Heart left ventricle (tissue), 13 donors: ENCODE data around the gene CEACAM8.

Experiments
- CTCF ChIP-seq, 12 donors: fragments of 200-600 bp; sonication (generic) in 4 of 12; IDR thresholded peaks; one replicate each; pipeline versions ENCODE4 v1.5.0 to v1.8.0; 2018 to 2022; ENCODE audit warnings: antibody characterized with exemption in 12 of 12, mild to moderate bottlenecking in 5 of 12
- POLR2A ChIP-seq, 2 donors: fragments of 450-650 bp; IDR thresholded peaks; one replicate each; pipeline ENCODE4 v1.6.1; 2017; ENCODE audit warnings: antibody characterized with exemption in 2 of 2, mild to moderate bottlenecking in 2 of 2, moderate library complexity in 2 of 2
- donor health status: ischemic (EF 13 %, LVEDD 7.1; RV severe dilation, severe dysfunction).
- donor health status: DM: no; HTN: yes; CAD: no.
- donor health status: DM: no; HTN: no; CAD: no.
- donor health status: ischemic (EF 25% LVEDD 6.9; RV normal size, moderate dysfunction).
- donor health status: ischemic (EF 25% LVEDD 5.7; RV mildly dilated, moderate dysfunction).
- donor health status: ischemic (EF 35%, LVEDD 5.7; RV mildly dilated, moderate dysfunction).
- donor health status: nonischemic (EF 11% LVEDD 7.7; RV severe dilation, severe dysfunction).
- donor health status: DM: yes; HTN: yes; CAD: no.
- donor health status: PGD.
- donor health status: ischemic (EF 29% LVEDD 5.4; RV normal size, mild dysfunction).
- donor health status: nonischemic (EF 23%, LVEDD 6.1; RV moderate dilation, normal function).

GRCh38 chr19:42531313-42531712 lies 63.4 kb downstream of the CEACAM8 start:
- no peak for TF ChIP-seq CTCF (IDR thresholded peaks at IDR 0.05)
- no peak for TF ChIP-seq POLR2A (IDR thresholded peaks at IDR 0.05)
